GM23248 (cell line): ENCODE data around the gene PADI4.

Experiments
- EZH2 ChIP-seq: fragments of 200-600 bp; sonication (generic); IDR thresholded peaks from 2 replicates; pipeline ENCODE4 v1.6.1; 2018; ENCODE audit warnings: antibody characterized with exemption, mild to moderate bottlenecking; ENCODE audit not compliant: insufficient read depth, poor library complexity, severe bottlenecking
- EZH2phosphoT487 ChIP-seq: fragments of 200-600 bp; sonication (generic); IDR thresholded peaks from 2 replicates; pipeline ENCODE4 v1.6.1; 2018; ENCODE audit warnings: antibody characterized with exemption, moderate library complexity, mild to moderate bottlenecking, low read depth; ENCODE audit not compliant: insufficient read depth

DNA sequence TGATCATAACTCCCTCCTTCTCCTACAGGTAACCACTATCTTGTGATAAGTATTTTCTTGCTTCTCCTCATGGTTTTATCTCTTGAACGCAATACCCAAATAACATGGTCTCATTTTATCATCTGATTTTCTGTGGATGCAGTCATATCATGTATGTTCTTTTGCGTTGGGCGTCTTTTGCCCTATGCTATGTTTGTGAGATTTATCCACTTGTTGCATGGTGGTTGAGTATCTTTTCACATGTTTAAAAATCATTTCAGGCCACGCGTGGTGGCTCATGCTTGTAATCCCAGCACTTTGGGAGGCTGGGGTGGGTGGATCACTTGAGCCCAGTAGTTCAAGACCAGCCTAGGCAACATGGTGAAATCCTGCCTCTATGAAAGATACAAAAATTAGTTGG, 43.5 kb upstream of the PADI4 start:
- TF ChIP-seq EZH2phosphoT487 = no peak
- no peak for TF ChIP-seq EZH2
